Stimulated activated CD4-positive, alpha-beta T cell treated with anti-CD3 and anti-CD28 coated beads, Interleukin-2, amount 100 ng/mL, for 24 hours (primary cell): ENCODE results near the gene AASS.

ENCODE experiments used
- DNase-seq, 2 donors: peaks; one replicate each; pipeline ENCODE4 v3.0.0-alpha.2; 2020

The AASS gene

GRCh38 chr7:122035876-122036275 is 108.2 kb downstream of the AASS start:
- DNase-seq = no peak

DNA sequence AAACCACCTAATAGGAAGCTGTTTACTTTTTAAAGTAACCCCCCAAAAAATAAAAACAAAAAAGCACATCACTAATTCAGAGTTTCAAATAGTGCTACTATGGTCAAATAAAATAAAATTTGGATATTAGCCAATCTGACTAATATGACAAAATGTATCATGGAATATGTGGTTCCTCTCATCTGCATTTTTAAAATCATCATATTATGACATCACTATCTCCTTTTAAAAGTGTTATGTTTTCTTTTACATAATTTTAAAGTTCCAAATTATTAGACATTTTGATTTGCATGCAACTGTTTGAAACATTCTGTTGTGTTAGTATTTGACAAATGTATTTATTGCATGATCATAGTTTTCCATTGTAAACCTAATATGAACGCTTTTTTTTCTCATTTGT is 110.4 kb downstream of the AASS start:
- no peak for DNase-seq

DNA sequence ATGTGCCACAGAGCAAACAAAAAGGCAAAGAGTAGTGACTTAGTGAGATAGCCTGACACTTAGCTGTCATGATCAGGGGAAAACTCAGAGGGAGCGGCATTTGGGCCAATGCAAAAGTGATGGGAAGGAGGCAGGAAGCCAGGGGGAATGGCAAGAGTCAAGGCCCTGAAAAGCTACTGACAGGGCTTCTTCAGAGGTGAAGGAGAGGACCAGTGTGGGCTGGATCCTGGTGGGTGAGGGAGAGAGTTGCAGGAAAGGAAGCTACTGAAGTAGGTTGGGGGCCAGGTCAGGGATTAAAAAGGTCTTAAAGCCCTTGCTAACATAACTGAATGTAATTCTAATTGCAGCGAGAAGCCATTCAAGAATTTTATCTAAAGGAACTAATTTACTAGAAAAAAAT is 117.0 kb downstream of the AASS start:
- DNase-seq = no peak
